Measurements from ENCODE around the gene KRTAP13-2. TPM values are rescaled to one million over a fixed set of nuclear protein-coding genes. Genes with fewer than 3 reads are reported as not detected.

KRTAP13-2 gene
- total and polyA plus RNA-seq, 4 donors: not detected

DNA sequence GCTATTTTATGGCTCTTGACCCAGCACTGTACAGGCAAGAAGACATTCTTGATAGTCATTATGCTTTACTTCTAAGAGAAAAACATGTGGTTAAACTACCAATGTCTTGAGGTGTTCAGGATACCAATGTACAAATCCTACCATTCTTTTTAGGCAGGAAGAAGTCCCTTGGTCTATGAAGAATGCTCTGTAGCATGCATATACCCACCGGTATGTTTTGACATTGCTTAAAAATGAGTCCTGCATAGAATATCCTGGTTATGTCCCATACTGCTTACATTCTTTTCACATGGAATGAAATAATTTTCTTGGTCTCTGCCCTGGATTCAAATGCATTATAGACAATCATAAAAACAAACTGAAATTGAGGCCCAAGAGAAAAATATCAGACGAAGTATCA, 39.4 kb downstream of the KRTAP13-2 start:
- H3K27me3 ChIP-seq (ENCODE audit: control insufficient read depth in 4 of 4, insufficient read depth in 4 of 4, low read length in 3 of 4): peaks cover 0 to 3% (median 0%) of the 10 kb centered on the region in 4 donors
- WGBS: 76% methylated on average over 2 of the region's 2 CpGs
- H3K27ac ChIP-seq (ENCODE audit: low read depth in 1 of 2, low read length in 2 of 2): no peak overlapping the region
- no peak for DNase-seq (ENCODE audit: low spot score)
- no peak overlapping the region for H3K4me3 ChIP-seq (ENCODE audit: low read depth in 1 of 3, low read length in 3 of 3)
- no peaks in the 10 kb centered on the region for H3K9me3 ChIP-seq (ENCODE audit: control insufficient read depth in 4 of 4, low read length in 3 of 4)
- no peak overlapping the region for H3K9ac ChIP-seq (ENCODE audit: low read depth in 1 of 2, low read length in 2 of 2)
- H3K4me1 ChIP-seq (ENCODE audit: control insufficient read depth in 4 of 4, insufficient read depth in 4 of 4, low read length in 3 of 4): no peaks in the 10 kb centered on the region
- H3K36me3 ChIP-seq (ENCODE audit: control insufficient read depth in 4 of 4, insufficient read depth in 3 of 4, low read depth in 1 of 4, low read length in 3 of 4): no peaks in the 10 kb centered on the region
- no peak for TF ChIP-seq FOXA2 (IDR thresholded peaks at IDR 0.05)
- no peak for TF ChIP-seq ATF3 (IDR thresholded peaks at IDR 0.05)

- DNase-seq (ENCODE audit: low spot score): no peak
- no peaks in the 10 kb centered on the region for H3K4me1 ChIP-seq (ENCODE audit: control insufficient read depth in 4 of 4, insufficient read depth in 4 of 4, low read length in 3 of 4)
- no peaks in the 10 kb centered on the region for H3K36me3 ChIP-seq (ENCODE audit: control insufficient read depth in 4 of 4, insufficient read depth in 3 of 4, low read depth in 1 of 4, low read length in 3 of 4)
- TF ChIP-seq CTCF (IDR thresholded peaks at IDR 0.05; ENCODE audit: low read depth, low read length, missing input control): no peak
- 74% methylated on average over 4 of the region's 4 CpGs for WGBS
- H3K9me3 ChIP-seq (ENCODE audit: control insufficient read depth in 4 of 4, low read length in 3 of 4): peaks cover 0 to 7% (median 1%) of the 10 kb centered on the region in 4 donors
- H3K9ac ChIP-seq (ENCODE audit: low read depth in 1 of 2, low read length in 2 of 2): no peak overlapping the region
- H3K4me3 ChIP-seq (ENCODE audit: low read depth in 1 of 3, low read length in 3 of 3): no peak overlapping the region
- H3K27me3 ChIP-seq (ENCODE audit: control insufficient read depth in 4 of 4, insufficient read depth in 4 of 4, low read length in 3 of 4): peaks cover 0 to 3% (median 0%) of the 10 kb centered on the region in 4 donors
- H3K27ac ChIP-seq (ENCODE audit: low read depth in 1 of 2, low read length in 2 of 2): no peak overlapping the region
These were observed 42.7 kb downstream of the KRTAP13-2 start for GRCh38 chr21:30329203-30329875.

DNA sequence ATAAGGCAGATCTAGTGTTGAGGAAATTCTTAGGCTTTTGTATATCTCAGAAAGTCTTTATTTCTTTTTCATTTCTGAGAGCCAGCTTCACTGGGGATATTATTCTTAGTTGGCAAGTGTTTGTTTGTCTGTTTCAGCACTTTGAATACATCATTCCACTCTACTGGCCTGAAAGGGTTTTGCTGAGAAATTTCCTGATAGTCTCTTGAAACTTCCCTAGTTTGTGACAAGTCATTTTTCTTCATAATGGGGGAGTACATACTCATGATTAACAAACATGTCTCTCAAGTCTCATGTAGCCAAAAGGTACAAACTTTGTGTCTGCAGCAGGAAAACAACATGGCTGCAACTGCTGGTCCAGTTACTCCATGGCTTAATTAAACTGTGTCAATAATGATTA, 45.7 kb downstream of the KRTAP13-2 start:
- Histone ChIP-seq H3K9me3 (ENCODE audit: control insufficient read depth in 4 of 4, low read length in 3 of 4) (peaks cover 0 to 7% (median 1%) of the 10 kb centered on the region in 4 donors), H3K4me3 (ENCODE audit: low read depth in 1 of 3, low read length in 3 of 3) (no peak overlapping the region), H3K36me3 (ENCODE audit: control insufficient read depth in 4 of 4, insufficient read depth in 3 of 4, low read depth in 1 of 4, low read length in 3 of 4) (no peaks in the 10 kb centered on the region), H3K9ac (ENCODE audit: low read depth in 1 of 2, low read length in 2 of 2) (no peak overlapping the region), H3K27me3 (ENCODE audit: control insufficient read depth in 4 of 4, insufficient read depth in 4 of 4, low read length in 3 of 4) (no peaks in the 10 kb centered on the region), H3K4me1 (ENCODE audit: control insufficient read depth in 4 of 4, insufficient read depth in 4 of 4, low read length in 3 of 4) (no peaks in the 10 kb centered on the region), H3K27ac (ENCODE audit: low read depth in 1 of 2, low read length in 2 of 2) (no peak overlapping the region)
- no peak for DNase-seq (ENCODE audit: low spot score)
- TF ChIP-seq RAD21 (IDR thresholded peaks at IDR 0.05) (no peak), MAX (IDR thresholded peaks at IDR 0.05) (no peak)

Small RNA genes within 50 kb of the gene (small RNA-seq; reads per million reads assigned to genes)
- gene KRTAP23-1 (not detected), gene MIR4327 (not detected)

Other genes with a start within 250 kb of the KRTAP13-2 start
- not detected for gene CLDN17, start 205.5 kb downstream of the KRTAP13-2 start, total RNA-seq
- gene CLDN17, start 205.5 kb downstream of the KRTAP13-2 start, polyA plus RNA-seq: not detected
- gene CLDN8, start 156.2 kb downstream of the KRTAP13-2 start, total RNA-seq: not detected
- under 1 TPM in 1 of 2 donors, not detected in 1; 0.10 TPM for gene CLDN8, start 156.2 kb downstream of the KRTAP13-2 start, polyA plus RNA-seq
- not detected for gene KRTAP24-1, start 89.3 kb downstream of the KRTAP13-2 start, total RNA-seq
- not detected for gene KRTAP24-1, start 89.3 kb downstream of the KRTAP13-2 start, polyA plus RNA-seq
- gene KRTAP25-1, start 82.8 kb downstream of the KRTAP13-2 start, total RNA-seq: not detected
- gene KRTAP25-1, start 82.8 kb downstream of the KRTAP13-2 start, polyA plus RNA-seq: not detected
- not detected for gene KRTAP26-1, start 52.0 kb downstream of the KRTAP13-2 start, total RNA-seq
- not detected for gene KRTAP26-1, start 52.0 kb downstream of the KRTAP13-2 start, polyA plus RNA-seq
- gene KRTAP27-1, start 34.6 kb downstream of the KRTAP13-2 start, total RNA-seq: not detected
- not detected for gene KRTAP27-1, start 34.6 kb downstream of the KRTAP13-2 start, polyA plus RNA-seq
- gene KRTAP23-1, start 23.7 kb downstream of the KRTAP13-2 start, total RNA-seq: not detected
- not detected for gene KRTAP23-1, start 23.7 kb downstream of the KRTAP13-2 start, polyA plus RNA-seq
- gene KRTAP13-1, start 23.8 kb upstream of the KRTAP13-2 start, total RNA-seq: not detected
- gene KRTAP13-1, start 23.8 kb upstream of the KRTAP13-2 start, polyA plus RNA-seq: not detected
- not detected for gene KRTAP13-3, start 53.7 kb upstream of the KRTAP13-2 start, total RNA-seq
- not detected for gene KRTAP13-3, start 53.7 kb upstream of the KRTAP13-2 start, polyA plus RNA-seq
- gene KRTAP13-4, start 57.9 kb upstream of the KRTAP13-2 start, total RNA-seq: not detected
- not detected for gene KRTAP13-4, start 57.9 kb upstream of the KRTAP13-2 start, polyA plus RNA-seq
- not detected for gene KRTAP15-1, start 68.0 kb upstream of the KRTAP13-2 start, total RNA-seq
- gene KRTAP15-1, start 68.0 kb upstream of the KRTAP13-2 start, polyA plus RNA-seq: not detected
- gene KRTAP19-1, start 108.1 kb upstream of the KRTAP13-2 start, total RNA-seq: not detected
- not detected for gene KRTAP19-1, start 108.1 kb upstream of the KRTAP13-2 start, polyA plus RNA-seq
- gene KRTAP19-2, start 115.2 kb upstream of the KRTAP13-2 start, total RNA-seq: not detected
- gene KRTAP19-2, start 115.2 kb upstream of the KRTAP13-2 start, polyA plus RNA-seq: not detected
- gene KRTAP19-3, start 119.7 kb upstream of the KRTAP13-2 start, total RNA-seq: not detected
- gene KRTAP19-3, start 119.7 kb upstream of the KRTAP13-2 start, polyA plus RNA-seq: not detected
- gene KRTAP19-4, start 124.9 kb upstream of the KRTAP13-2 start, total RNA-seq: not detected
- not detected for gene KRTAP19-4, start 124.9 kb upstream of the KRTAP13-2 start, polyA plus RNA-seq
- not detected for gene KRTAP19-5, start 129.9 kb upstream of the KRTAP13-2 start, total RNA-seq
- gene KRTAP19-5, start 129.9 kb upstream of the KRTAP13-2 start, polyA plus RNA-seq: not detected
- gene KRTAP19-6, start 169.6 kb upstream of the KRTAP13-2 start, total RNA-seq: not detected
- not detected for gene KRTAP19-6, start 169.6 kb upstream of the KRTAP13-2 start, polyA plus RNA-seq
- gene KRTAP19-7, start 189.0 kb upstream of the KRTAP13-2 start, total RNA-seq: not detected
- gene KRTAP19-7, start 189.0 kb upstream of the KRTAP13-2 start, polyA plus RNA-seq: not detected
- gene KRTAP22-2, start 218.1 kb upstream of the KRTAP13-2 start, total RNA-seq: not detected
- gene KRTAP22-2, start 218.1 kb upstream of the KRTAP13-2 start, polyA plus RNA-seq: not detected
- not detected for gene KRTAP6-3, start 220.2 kb upstream of the KRTAP13-2 start, total RNA-seq
- not detected for gene KRTAP6-3, start 220.2 kb upstream of the KRTAP13-2 start, polyA plus RNA-seq
- not detected for gene KRTAP6-2, start 226.6 kb upstream of the KRTAP13-2 start, total RNA-seq
- not detected for gene KRTAP6-2, start 226.6 kb upstream of the KRTAP13-2 start, polyA plus RNA-seq
- gene KRTAP22-1, start 228.8 kb upstream of the KRTAP13-2 start, total RNA-seq: not detected
- not detected for gene KRTAP22-1, start 228.8 kb upstream of the KRTAP13-2 start, polyA plus RNA-seq
- not detected for gene KRTAP6-1, start 241.7 kb upstream of the KRTAP13-2 start, total RNA-seq
- gene KRTAP6-1, start 241.7 kb upstream of the KRTAP13-2 start, polyA plus RNA-seq: not detected
- not detected for gene KRTAP20-1, start 244.2 kb upstream of the KRTAP13-2 start, total RNA-seq
- not detected for gene KRTAP20-1, start 244.2 kb upstream of the KRTAP13-2 start, polyA plus RNA-seq
- gene KRTAP20-4, start 248.4 kb upstream of the KRTAP13-2 start, total RNA-seq: not detected
- gene KRTAP20-4, start 248.4 kb upstream of the KRTAP13-2 start, polyA plus RNA-seq: not detected